Measurements from ENCODE around the gene UBE3C.

DNA sequence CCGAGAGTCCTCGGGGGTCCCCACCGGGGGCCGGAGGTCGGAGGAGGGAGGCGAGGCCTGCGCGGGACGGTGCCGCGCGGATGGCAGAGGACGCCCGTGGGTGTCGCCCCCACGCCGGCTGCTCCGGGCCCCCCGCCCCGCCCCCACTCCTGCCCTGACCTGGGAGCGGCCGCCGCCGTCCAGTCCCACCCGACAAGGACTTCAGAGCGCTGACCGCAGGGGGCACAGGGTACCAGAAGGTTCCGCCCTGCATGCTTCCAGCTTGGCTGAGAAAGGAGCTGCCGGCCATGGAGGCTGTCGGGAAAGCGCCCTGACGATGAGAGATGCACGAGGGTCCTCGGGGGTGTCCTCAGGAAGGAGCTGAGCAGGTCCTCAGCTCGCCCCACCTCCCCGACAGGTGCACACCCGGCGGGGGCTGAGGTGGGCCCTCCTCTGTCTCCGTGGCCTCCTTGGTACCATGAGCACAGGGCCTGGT is 141.1 kb downstream of the UBE3C start:
- no peak for TF ChIP-seq POLR2A (IDR thresholded peaks at IDR 0.05)
- no peak for TF ChIP-seq EP300 (IDR thresholded peaks at IDR 0.05)
- TF ChIP-seq, protein P1, sequence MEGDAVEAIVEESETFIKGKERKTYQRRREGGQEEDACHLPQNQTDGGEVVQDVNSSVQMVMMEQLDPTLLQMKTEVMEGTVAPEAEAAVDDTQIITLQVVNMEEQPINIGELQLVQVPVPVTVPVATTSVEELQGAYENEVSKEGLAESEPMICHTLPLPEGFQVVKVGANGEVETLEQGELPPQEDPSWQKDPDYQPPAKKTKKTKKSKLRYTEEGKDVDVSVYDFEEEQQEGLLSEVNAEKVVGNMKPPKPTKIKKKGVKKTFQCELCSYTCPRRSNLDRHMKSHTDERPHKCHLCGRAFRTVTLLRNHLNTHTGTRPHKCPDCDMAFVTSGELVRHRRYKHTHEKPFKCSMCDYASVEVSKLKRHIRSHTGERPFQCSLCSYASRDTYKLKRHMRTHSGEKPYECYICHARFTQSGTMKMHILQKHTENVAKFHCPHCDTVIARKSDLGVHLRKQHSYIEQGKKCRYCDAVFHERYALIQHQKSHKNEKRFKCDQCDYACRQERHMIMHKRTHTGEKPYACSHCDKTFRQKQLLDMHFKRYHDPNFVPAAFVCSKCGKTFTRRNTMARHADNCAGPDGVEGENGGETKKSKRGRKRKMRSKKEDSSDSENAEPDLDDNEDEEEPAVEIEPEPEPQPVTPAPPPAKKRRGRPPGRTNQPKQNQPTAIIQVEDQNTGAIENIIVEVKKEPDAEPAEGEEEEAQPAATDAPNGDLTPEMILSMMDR (IDR thresholded peaks at IDR 0.05): no peak
- no peak for TF ChIP-seq POLR2AphosphoS5 (IDR thresholded peaks at IDR 0.05)
